WERI-Rb-1 (cell line): Measurements from ENCODE around the gene NR6A1.

Experiments
- DNase-seq: peaks from one replicate; pipeline ENCODE4 v3.0.0-alpha.2; 2020
- H3K27ac ChIP-seq: fragments of 250-450 bp; sonication (Bioruptor Pico); 2 replicates; pipeline ENCODE4 v1.5.1; 2020; ENCODE audit warnings: mild to moderate bottlenecking, moderate library complexity
- H3K27me3 ChIP-seq: fragments of 250-450 bp; sonication (Bioruptor Pico); 2 replicates; pipeline ENCODE4 v1.5.1; 2021; ENCODE audit warnings: mild to moderate bottlenecking, low read depth, moderate library complexity; ENCODE audit not compliant: insufficient read depth, severe bottlenecking
- H3K36me3 ChIP-seq: fragments of 250-450 bp; sonication (Bioruptor Pico); 2 replicates; pipeline ENCODE4 v1.5.1; 2020; ENCODE audit warnings: mild to moderate bottlenecking, moderate library complexity
- H3K4me3 ChIP-seq: 2 replicates; pipeline ENCODE4 v1.5.1; 2011; ENCODE audit warnings: low read depth, mild to moderate bottlenecking, control low read depth, low read length
- H3K9me3 ChIP-seq: fragments of 250-450 bp; sonication (Bioruptor Pico); 2 replicates; pipeline ENCODE4 v1.5.1; 2021; ENCODE audit warnings: mild to moderate bottlenecking, moderate library complexity; ENCODE audit not compliant: severe bottlenecking
- CTCF ChIP-seq: IDR thresholded peaks from 2 replicates; pipeline ENCODE4 v1.5.1; 2011; ENCODE audit warnings: low read depth, mild to moderate bottlenecking, control low read depth, inconsistent platforms, low read length

NR6A1 gene

GRCh38 chr9:124673063-124673462 lies 98.0 kb downstream of the NR6A1 start:
- no peak overlapping the region for H3K27ac ChIP-seq
- no peak overlapping the region for H3K4me3 ChIP-seq
- no peak for TF ChIP-seq CTCF
- no peak for DNase-seq
- H3K27me3 ChIP-seq: no peaks in the 10 kb centered on the region
- H3K36me3 ChIP-seq: peaks cover 5% of the 10 kb centered on the region; the same call in 1 of the 2 replicates
- H3K9me3 ChIP-seq: no peaks in the 10 kb centered on the region

- H3K36me3 ChIP-seq: peaks cover 9% of the 10 kb centered on the region
Observed at GRCh38 chr9:124671861-124672260, 99.2 kb downstream of the NR6A1 start.

GRCh38 chr9:124666642-124667041 lies 104.5 kb downstream of the NR6A1 start:
- no peak for TF ChIP-seq CTCF
- H3K9me3 ChIP-seq: no peaks in the 10 kb centered on the region
- H3K4me3 ChIP-seq: no peak overlapping the region
- DNase-seq: no peak
- no peak overlapping the region for H3K27ac ChIP-seq
- H3K27me3 ChIP-seq: no peaks in the 10 kb centered on the region
- peaks cover 12% of the 10 kb centered on the region for H3K36me3 ChIP-seq

More at GRCh38 chr9:124671861-124672260, 99.2 kb downstream of the NR6A1 start:
- DNase-seq: no peak
- Histone ChIP-seq H3K9me3 (no peaks in the 10 kb centered on the region), H3K27ac (no peak overlapping the region), H3K27me3 (no peaks in the 10 kb centered on the region), H3K4me3 (no peak overlapping the region)
- TF ChIP-seq CTCF: no peak

- H3K27ac ChIP-seq: no peak overlapping the region
- TF ChIP-seq CTCF: no peak
- H3K4me3 ChIP-seq: no peak overlapping the region
- no peaks in the 10 kb centered on the region for H3K9me3 ChIP-seq
- peaks cover 12% of the 10 kb centered on the region for H3K36me3 ChIP-seq
- no peaks in the 10 kb centered on the region for H3K27me3 ChIP-seq
- no peak for DNase-seq
Observed at GRCh38 chr9:124665391-124666058, 105.6 kb downstream of the NR6A1 start.

DNA sequence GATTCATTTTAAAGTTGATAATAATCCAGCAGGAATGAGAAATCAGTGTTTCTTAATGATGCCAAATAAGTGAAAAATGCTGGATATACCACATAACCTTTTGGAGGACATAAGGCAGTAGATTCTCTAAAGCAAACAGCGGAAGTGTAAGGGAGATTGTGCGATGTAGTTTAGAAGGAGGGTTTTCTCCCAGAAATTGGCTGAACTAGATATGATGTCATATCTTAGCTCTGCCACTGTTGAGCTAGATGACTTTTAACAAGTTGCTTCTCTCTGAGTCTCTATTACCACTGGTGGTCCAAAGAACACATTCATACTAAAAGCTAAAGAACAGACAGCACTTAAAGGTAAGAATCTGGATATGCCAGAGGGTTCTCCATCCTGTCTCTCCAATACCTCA lies 107.0 kb downstream of the NR6A1 start:
- H3K4me3 ChIP-seq: no peak overlapping the region
- H3K9me3 ChIP-seq: no peaks in the 10 kb centered on the region
- TF ChIP-seq CTCF: no peak
- no peak overlapping the region for H3K27ac ChIP-seq
- no peak for DNase-seq
- H3K36me3 ChIP-seq: peaks cover 9% of the 10 kb centered on the region
- H3K27me3 ChIP-seq: no peaks in the 10 kb centered on the region
